GM19395 (cell line): ENCODE data around the gene FRAT1.
A peak's percentile ranks its signal among the peaks of the same experiment; 100 is the strongest.
"Not testable (repeated sequence)": the region's sequence is repeated elsewhere in the genome, so short reads cannot be mapped to it uniquely, and the experiment has no call there.

ENCODE experiments used
- ATAC-seq: cut with Tn5 transposase; IDR thresholded peaks from one replicate; pipeline ENCODE4 v1.9.1; 2021; ENCODE audit warnings: mild to moderate bottlenecking, moderate library complexity; ENCODE audit not compliant: unreplicated experiment

Gene FRAT1

DNA sequence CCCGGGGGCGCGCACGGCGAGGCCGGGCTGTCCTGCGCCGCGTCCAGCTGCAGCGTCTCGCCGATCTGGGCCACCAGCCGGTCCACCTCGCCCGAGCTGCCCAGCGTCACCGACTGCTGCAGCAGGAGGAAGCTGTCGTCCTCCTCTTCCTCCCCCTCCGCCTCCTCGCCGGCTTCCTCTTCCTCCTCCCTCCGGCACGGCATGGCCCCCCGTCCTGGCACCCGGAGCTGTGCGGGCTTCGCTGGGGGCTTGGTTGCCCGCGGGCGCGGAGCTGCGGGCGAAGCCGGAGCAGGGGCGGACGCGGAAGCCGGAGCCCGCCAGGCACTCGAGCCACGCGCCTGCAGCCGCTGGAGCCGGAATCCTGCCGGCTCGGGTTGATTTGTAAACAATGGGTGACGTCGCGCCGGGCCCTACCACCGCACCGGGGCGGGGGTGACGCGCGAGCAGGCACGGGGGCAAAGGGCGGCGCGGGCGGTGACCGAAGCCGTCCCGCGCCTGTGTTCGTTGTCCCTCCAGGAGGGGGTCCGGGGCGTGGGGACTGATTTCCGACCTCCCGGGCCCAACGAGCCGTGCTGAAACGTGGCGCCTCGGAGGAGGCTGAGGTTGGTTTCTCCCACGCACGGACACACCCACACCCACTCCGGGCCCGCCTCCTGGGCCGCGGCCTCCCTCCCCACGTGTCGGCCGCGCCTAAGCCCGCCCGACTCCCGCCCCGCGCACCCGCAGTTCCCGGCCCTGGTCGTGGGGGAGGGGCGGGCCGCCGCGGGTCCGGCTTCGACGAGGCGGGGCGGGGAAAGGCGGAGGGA is 15.5 kb downstream of the FRAT1 start, which contains the start of gene FRAT2:
Gene FRAT2 (minus strand): TSS at position 360 of the 806 bp plus-strand sequence. CDS start 157 bp downstream, at position 203.
- peak; percentile 84 for ATAC-seq

DNA sequence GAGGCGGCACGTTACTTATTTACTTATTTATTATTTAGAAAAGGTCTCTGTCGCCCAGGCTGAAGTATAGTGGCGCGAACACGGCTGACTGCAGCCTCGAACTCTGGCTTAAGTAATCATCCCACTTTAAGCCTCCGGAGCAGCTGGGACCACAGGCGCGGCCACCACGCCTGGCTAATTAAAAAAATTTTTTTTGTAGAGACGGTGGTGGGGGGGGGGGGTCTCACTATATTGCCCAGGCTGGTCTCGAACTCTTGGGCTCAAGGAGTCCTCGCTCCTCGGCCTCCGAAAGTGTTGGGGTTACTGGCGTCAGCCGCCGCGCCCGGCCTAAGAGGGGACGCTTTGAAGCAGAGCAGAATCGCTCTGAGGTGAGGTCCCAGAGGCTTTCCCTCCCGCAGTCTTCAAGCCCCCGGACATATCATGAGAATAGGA is 16.1 kb downstream of the FRAT1 start:
- no peak for ATAC-seq

DNA sequence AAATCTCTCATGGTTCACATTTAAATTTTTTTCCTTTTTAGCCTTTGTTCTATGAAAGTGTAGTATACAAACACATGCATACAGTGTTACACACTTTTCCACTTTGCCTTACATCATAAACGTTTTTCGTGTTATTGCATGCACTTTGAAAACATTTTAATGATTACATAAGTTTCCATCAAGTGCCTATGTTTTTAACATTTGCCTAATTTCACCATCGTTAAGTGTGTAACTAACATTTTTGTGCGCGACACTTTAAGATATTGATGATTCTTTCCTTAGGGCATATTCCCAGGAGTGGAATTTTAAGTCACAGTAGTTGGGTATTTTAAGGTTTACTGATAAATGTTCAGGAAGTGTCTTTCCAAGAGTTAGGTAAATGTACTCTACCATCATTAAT is 16.9 kb downstream of the FRAT1 start:
- ATAC-seq, result no peak

DNA sequence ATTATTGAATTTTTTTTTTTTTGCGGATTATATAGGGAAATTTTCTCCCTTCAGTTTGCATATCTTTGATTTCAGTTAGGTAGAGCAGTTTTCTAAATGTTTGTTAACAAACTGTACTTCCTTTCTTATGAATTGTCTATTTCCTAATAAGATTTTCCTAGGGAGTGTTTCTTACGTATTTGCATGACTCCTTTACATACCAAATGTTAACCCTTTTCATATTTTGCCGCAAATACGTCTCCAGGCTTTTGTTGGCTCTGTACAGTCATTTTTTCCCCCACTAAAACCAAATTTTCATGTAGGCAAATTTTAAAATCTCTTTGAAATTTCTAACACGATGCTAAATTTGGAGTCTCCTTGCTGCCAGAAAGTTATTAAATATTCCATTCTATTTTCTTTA is 17.4 kb downstream of the FRAT1 start:
- ATAC-seq, result no peak

DNA sequence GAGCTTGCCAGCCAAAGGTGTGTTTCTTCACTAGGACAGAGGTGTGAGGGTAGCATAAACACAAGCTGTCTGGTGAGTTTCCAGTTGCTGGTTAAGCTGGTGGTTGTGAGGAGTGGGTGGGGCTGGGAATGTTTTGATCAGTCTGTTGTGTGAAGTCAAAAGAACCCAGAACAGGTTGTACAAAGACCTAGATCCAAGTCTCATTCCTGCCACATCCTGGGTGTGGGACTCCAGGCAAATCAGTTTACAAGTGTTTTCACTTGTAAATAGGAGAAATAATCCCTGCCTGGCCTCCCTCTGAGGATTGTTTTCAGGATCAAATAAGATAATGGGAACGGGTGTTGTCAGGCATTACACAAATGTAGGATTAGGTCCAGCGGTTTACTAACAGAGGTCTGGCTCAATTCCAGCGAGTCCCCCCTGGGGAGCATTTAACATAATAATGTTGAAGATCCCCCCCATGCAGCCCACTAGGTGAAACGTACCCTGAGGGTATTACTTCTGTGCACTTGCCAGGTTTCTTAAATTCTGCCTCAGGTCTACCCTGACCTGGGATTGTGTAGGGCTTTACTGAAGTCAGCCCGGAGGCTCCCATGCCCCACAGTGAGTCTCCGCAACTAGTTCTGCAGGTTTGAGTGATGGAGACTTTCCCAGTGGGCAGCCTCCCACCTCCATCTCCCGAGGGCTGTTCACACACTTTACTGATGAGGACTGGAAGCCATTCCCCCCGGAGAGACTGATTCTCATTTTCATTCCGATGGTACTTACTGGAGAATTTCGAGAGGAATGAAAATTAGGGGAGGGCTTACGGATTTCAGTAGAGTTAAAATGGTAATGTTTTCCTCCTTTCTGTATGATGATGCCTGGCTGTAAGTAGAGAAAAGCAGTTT is 18.1 kb downstream of the FRAT1 start:
- ATAC-seq, result no peak

DNA sequence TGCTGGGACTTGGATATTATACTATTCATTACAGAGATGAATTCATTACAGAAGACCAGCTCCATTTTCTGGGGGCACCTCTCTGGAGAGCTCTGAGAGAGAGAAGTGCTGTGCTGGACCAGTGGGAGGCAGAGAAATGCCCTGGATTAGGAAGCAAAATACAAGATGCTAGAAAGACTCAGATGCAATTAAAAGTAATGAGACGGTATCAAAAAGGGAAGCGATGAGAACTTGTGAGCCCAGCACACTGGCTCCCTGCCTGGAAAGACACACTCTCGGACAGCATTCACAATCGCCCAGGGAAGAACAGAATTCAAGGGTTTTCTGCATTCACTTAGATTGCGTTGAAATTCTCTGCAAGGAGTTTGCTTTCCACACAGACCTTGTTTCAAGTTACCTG is 19.0 kb downstream of the FRAT1 start:
- no peak for ATAC-seq

DNA sequence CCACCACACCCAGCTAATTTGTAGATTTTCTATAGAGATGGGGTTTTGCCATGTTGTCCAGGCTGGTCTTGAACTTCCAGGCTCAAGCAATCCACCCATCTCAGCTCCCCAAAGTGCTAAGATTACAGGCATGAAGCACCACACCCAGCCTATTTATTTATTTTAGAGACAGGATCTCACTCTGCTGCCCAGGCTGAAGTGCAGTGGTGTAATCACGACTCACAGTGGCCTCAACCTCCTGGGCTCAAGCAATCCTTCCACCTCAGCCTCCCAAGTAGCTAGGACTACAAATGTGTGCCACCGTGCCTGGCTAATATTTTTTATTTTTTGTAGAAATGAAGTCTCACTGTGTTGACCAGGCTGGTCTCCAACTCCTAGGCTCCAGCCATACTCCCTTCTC is 22.3 kb downstream of the FRAT1 start:
- ATAC-seq, result no peak

DNA sequence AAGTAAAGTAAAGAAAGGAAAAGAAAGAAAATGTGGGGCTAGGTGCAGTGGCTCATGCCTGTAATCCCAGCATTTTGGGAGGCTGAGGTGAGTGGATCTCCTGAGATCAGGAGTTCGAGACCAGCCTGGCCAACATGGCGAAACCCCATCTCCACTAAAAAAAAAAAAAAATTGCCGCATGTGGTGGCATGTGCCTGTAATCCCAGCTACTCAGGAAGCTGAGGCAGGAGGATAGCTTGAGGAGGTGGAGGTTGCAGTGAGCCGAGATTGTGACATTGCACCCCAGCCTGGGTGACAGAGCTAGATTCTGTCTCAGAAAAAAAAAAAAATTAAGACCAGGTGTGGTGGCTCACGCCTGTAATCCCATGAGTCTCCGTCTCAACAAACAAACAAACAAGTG is 24.6 kb downstream of the FRAT1 start:
- not testable (repeated sequence) for ATAC-seq

DNA sequence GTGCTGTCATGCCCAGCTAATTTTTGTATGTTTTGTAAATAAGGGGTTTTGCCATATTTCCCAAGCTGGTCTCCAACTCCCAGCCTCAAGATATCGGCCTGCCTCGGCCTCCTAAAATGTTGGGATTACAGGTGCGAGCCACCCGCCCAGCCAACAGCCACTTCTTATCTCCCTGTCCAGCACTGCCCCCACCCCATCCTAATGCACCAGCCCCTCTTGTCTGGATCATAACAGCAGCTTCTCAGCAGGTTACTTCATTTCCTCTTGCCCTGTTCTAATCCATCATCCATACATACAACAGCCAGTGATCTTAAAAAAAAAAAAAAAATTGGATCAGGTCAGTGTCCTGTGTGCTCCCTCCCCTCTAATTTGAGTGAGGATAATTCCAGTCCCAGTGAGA is 28.2 kb downstream of the FRAT1 start:
- no peak for ATAC-seq

DNA sequence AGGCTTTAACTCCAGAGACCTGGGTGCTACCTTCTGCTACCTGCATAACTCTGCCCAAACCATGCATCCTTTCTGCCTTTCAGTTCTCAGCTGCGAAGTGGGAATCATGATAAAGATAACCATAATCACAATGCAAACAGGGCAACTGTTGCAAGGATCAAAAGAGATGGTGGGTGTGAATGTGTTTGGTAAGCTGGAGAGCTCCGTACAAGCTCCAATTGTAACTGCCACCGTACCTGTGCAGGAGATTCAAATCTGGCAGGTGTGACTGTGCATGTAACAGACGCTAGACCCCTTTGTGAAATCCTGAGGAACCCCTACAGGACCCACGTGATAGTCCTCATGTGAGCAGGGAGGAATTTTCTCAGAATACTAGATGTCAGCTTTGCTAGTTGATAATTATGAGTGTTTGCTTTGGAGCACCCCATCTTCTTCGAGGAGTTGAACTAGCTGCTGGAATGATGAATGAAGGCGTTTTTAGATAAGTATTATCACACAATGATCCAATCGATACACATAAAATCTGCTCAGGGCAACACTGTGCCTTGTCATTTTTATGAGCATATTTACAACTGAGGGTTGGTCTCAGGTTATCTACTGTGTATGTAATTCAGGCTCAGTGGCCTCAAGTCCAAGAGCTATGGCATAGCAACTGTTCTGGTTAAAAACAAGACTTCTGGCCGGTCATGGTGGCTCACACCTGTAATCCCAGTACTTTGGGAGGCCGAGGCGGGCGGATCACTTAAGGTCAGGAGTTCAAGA is 30.9 kb downstream of the FRAT1 start:
- no peak for ATAC-seq

DNA sequence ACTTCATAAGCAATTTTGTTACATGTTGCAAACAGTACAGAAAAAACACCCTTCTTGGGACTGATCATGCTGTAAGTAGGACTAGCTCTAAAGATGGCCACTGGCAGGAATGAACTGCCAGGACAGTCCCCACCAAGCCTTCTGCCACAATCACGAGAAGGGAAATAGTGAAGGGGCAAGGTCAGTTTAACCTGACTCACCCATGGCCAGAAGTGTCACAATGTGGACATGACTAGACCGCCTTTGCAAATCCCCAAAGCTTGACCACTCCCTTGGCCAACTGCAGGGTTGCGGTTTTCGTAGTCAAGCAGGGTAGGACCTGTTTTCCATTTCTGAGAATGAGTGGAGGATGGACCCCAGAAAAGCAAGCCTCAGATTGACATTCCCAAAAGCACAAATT is 34.9 kb downstream of the FRAT1 start:
- ATAC-seq, result no peak

DNA sequence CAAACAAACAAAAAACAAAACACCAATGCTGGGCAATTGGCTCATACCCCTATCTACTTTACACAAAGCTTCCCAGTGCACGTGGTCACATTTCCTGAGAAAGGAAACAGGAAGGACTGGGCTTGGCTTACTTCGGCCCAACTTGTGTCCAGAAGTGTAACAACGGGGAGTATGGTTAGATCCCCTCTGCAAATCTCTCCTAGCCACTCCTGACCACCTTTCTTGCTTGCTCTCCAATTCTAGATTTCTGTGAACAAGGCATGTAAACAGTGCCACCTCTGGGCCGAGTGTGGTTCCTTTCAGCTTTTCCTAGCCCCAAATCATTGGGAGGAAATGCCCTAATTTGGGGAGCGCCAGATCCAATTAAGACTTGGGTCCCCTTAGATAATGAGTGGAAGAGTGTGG is 36.5 kb downstream of the FRAT1 start:
- ATAC-seq, result no peak

DNA sequence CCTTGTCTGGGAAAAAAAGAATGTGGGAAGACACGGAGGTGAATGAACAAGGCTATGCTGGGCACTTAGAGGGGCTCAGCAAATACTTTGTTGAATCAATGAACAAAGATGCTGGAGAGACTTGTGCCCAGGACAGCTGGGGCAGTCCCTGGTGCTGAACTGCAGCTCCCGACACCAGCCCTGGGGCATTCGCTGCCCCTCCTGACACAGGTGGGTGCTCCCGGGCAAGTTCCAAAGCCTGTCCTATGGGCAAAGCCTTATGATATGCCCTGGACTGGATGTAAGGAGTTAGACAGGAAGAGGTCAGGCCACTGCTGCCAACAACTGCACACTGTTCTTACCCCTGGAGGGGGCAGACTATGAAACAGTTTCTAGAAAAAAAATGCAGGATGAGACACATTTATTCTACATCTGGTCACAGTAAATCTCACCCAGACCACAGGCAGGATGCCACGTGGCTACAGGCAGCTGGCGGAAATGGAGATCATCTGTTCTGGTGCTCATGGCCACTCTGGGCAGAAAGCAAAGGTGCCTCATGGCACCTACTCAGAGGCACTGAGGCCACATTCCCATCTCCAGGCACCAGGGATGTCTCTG is 37.3 kb downstream of the FRAT1 start:
- ATAC-seq, result no peak

DNA sequence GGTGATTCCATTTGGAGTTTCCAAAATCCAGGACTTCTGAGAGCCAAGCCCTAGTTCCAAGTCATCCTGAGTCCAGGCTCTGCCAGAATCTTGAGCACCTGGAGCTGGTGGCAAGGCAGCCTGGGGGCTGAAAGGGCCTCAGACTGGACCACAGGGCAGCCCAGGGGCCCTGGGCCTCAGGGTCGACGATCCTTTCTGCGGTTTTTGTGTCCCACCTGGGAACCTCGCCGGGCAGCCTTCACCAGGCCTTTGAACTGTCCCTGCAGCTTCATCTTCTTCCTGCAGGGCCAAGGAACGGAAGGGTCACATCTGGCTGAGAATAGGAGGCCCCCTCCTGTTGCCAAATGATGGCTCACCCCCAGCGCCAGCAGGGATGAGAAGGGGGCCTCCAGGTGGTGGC is 37.8 kb downstream of the FRAT1 start:
- no peak for ATAC-seq

DNA sequence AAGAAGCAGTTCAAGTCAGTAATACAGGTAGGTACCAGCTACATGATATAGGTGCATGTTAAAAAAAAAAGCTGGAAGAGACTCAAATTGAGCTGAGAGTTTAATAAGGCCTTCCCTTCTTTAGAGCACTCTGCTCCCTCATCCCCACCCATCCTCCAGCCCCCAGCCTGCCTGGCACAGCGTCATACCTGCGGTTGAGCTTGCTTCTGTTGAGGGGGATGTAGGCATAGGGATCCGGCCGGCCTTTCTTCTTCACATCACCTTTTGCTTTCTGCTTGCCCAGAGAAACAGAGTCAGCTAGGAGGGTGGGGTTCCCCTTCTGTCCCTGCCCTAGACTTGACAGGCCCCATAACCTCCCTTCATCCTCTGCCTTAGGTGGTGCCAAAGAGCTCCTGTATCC is 39.3 kb downstream of the FRAT1 start:
- no peak for ATAC-seq

DNA sequence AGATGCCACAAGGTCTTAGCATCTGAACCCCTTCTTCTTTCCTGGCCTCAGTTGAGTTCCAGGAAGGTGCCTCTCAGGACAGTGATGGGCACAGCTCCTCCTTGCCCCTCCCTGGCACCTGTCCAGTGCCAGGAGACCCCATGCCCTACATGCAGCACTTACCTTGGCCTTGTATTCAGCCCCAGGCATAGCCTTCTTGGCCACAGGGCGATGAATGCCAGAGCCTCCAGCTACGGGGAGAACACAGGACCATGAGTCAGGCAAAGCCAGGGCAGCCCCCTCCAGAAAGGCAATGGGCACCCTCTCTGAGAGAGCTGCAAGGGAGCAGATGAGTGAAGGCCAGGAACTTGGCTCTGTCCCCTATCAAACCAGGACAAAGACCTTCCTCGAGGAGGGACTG is 39.7 kb downstream of the FRAT1 start:
- ATAC-seq, result no peak

DNA sequence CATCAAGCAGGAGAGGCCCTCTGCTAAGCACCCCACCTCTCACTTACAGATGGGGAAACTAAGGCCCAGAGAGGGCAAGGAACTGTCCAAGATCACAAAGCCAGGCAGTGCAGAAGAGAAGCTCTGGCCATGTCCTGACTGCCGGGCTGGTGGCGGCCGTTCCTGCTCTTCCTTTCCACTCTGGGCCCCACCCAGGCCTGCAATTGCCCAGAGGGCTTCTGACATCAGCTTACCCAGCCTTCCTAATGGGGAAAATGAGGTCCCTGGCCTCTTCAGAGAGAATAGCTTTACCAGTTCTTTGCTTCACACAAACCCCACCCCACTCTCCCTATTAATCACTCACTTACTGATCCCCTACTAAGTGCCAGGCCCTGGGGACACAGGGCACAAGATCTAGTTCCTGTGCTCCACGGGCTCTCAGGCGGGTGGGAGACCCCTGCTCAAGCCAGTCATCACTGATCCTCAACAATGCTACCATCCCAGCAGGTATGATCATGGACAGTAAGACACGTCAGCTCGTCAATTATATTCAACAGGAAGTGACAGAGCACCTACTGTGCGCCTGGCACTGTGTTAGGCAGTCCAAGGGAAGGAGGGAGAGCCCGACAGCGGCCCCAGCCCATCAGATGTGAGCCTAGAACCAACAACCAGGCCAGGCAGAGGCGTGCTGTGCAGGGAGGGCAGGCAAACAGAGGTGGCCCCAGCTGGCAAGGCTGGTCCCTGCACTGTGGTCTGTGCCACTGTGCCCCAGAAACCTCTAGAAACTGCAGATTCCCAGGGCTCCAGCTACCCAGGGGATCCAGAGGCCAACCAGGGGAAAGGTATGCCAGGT is 41.9 kb downstream of the FRAT1 start:
- ATAC-seq, result no peak

DNA sequence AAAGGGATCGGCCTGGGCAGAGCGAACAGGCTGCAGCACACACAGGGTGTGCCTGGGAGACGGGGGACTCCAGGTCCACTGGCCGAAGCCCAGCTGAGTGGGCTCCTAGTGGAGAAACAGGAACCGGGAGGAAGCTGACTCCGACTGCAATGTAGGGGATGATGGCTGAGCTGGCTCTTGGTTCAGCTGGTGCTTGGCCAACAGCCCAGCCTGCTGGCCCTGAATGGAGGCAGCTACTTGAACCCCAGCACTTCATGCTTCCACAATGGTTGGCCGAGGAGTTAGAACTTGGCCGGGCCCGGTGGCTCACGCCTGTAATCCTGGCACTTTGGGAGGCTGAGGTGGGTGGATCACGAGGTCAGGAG is 42.4 kb downstream of the FRAT1 start:
- no peak for ATAC-seq

DNA sequence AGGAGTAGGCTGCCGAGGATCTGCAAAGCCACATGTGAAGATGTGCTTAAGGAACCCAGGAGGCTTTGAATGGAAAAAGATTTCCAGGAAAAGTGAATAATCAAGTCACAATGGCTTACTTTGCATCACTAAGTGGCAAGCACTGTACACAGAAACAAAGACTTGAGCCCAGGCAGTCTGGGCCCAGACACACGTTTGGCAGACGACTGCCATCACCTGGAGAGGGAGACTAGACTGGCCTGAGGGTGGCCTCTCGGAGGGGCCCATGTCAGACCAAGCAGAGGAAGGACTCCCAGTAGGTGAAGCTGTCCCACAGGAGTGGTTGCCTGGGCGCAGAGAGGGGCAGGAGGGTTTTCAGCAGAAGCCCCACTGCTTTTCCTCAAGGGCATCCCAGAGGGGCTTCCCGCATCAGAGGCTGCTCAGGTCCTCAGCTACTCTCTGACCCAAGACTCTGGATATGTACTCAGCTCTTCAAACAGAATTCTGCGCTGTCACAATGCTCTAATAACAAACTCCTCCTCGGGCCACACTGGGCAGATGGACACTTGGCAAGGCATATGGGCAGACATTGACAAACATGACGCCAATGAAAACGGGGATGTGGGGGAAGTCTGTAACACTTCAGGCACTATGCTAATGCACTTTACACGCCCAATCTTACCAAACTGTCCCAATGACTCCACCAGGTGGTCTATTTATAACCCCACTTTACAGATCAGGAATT is 43.4 kb downstream of the FRAT1 start:
- no peak for ATAC-seq
